ENCODE results near the gene HIBCH.

- no peak for TF ChIP-seq CTCF (conservative IDR thresholded peaks at IDR 0.05; ENCODE audit: low read depth, low read length)
- no peak for TF ChIP-seq POLR2A (IDR thresholded peaks at IDR 0.05; ENCODE audit: low read depth, low read length)
- no peak for TF ChIP-seq SMC3 (IDR thresholded peaks at IDR 0.05; ENCODE audit: low read depth, low read length)
- no peak for TF ChIP-seq BHLHE40 (IDR thresholded peaks at IDR 0.05; ENCODE audit: low read depth, low read length)
- TF ChIP-seq MXI1 (IDR thresholded peaks at IDR 0.05; ENCODE audit: borderline replicate concordance, low read depth, low read length), result no peak
- no peak for TF ChIP-seq RAD21 (IDR thresholded peaks at IDR 0.05; ENCODE audit: low read length)
- no peak for TF ChIP-seq RFX5 (IDR thresholded peaks at IDR 0.05; ENCODE audit: low read depth, low read length)
- TF ChIP-seq USF2 (IDR thresholded peaks at IDR 0.05; ENCODE audit: low read depth, low read length), result no peak
- no peak for TF ChIP-seq RCOR1 (IDR thresholded peaks at IDR 0.05; ENCODE audit: insufficient replicate concordance, low read length)
These were observed 114.0 kb downstream of the HIBCH start for GRCh38 chr2:190205657-190206056.
